Liver (tissue), 3 donors: ENCODE results near the gene FKBP14.

Source experiments
- CTCF ChIP-seq: fragments of 150-350 bp; IDR thresholded peaks from 2 replicates; pipeline ENCODE4 v1.5.1; 2017; ENCODE audit warnings: improper control_type of control experiment, low read depth, low read length; ENCODE audit not compliant: missing input control
- EGR1 ChIP-seq, 2 donors: IDR thresholded peaks; 2 replicates each; pipeline ENCODE4 v1.6.1; 2016 to 2018; ENCODE audit warnings: antibody characterized with exemption in 2 of 2, low read depth in 2 of 2
- GABPA ChIP-seq, 2 donors: IDR thresholded peaks in 1 of 2; conservative IDR thresholded peaks in 1 of 2; 2 replicates each; pipeline ENCODE4 v1.6.1; 2016; ENCODE audit warnings: antibody characterized with exemption in 2 of 2, mild to moderate bottlenecking in 1 of 2, moderate library complexity in 1 of 2
- HNF4G ChIP-seq: IDR thresholded peaks from 2 replicates; pipeline ENCODE4 v1.6.1; 2016; ENCODE audit warnings: antibody characterized with exemption
- MAX ChIP-seq: IDR thresholded peaks from 2 replicates; pipeline ENCODE4 v1.6.1; 2016; ENCODE audit warnings: antibody characterized with exemption
- REST ChIP-seq: IDR thresholded peaks from 2 replicates; pipeline ENCODE4 v1.6.1; 2016; ENCODE audit warnings: antibody characterized with exemption, mild to moderate bottlenecking
- RXRA ChIP-seq, 2 donors: IDR thresholded peaks; 2 replicates each; pipeline ENCODE4 v1.6.1; 2017 to 2018; ENCODE audit warnings: antibody characterized with exemption in 2 of 2, mild to moderate bottlenecking in 1 of 2
- SP1 ChIP-seq: IDR thresholded peaks from 2 replicates; pipeline ENCODE4 v1.6.1; 2018; ENCODE audit warnings: antibody characterized with exemption, mild to moderate bottlenecking
- TAF1 ChIP-seq: conservative IDR thresholded peaks from 2 replicates; pipeline ENCODE4 v1.6.1; 2016; ENCODE audit warnings: antibody characterized with exemption, mild to moderate bottlenecking
- YY1 ChIP-seq: IDR thresholded peaks from 2 replicates; pipeline ENCODE4 v1.6.1; 2016; ENCODE audit warnings: antibody characterized with exemption, mild to moderate bottlenecking
- donor health status: healthy.
- donor health status: healthy.

GRCh38 chr7:29989257-29989995 lies 37.1 kb downstream of the FKBP14 start, which contains the start of gene SCRN1:
- TF ChIP-seq CTCF: no peak
- no peak for TF ChIP-seq EGR1 (IDR thresholded peaks at IDR 0.05; ENCODE audit: low read depth in 2 of 2)
- no peak for TF ChIP-seq MAX
- TF ChIP-seq REST: no peak
- TF ChIP-seq RXRA (IDR thresholded peaks at IDR 0.05): no peak
- no peak for TF ChIP-seq TAF1
- no peak for TF ChIP-seq YY1
- TF ChIP-seq GABPA (IDR thresholded peaks at IDR 0.05 in 1 of 2, conservative IDR thresholded peaks at IDR 0.05 in 1 of 2): no peak
- TF ChIP-seq HNF4G: no peak
- no peak for TF ChIP-seq SP1
